ENCODE results near the gene EPM2A.
"Not testable (repeated sequence)": the region's sequence is repeated elsewhere in the genome, so short reads cannot be mapped to it uniquely, and the experiment has no call there.

Gene EPM2A

DNA sequence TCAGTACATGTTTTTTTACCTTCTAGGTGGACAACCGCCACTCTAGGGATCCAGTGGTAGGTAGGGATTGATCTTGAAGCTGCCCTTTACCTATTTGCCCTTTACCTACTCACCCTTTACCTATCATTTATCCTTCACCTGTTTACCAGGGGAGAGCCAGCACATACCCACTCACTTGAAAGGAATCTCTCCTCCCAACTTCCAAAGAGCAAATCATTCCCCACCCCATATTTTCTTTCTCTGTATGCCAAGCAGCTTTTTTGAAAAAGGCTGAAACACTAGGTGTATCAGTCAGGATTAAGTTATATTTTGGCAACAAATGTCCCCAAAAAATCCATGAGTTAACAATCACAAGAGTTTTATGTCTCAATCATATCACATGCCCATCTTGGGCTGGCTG lies 10.5 kb upstream of the EPM2A start:
- TF ChIP-seq TAF1 (IDR thresholded peaks at IDR 0.05; ENCODE audit: borderline replicate concordance, low read depth, low read length) (no peak), POLR2AphosphoS5 (IDR thresholded peaks at IDR 0.05; ENCODE audit: low read depth, low read length) (no peak), POLR2A (IDR thresholded peaks at IDR 0.05; ENCODE audit: low read depth, low read length) (no peak)
- DNase-seq (ENCODE audit: insufficient read length) (no peak), FAIRE-seq (no peak)

DNA sequence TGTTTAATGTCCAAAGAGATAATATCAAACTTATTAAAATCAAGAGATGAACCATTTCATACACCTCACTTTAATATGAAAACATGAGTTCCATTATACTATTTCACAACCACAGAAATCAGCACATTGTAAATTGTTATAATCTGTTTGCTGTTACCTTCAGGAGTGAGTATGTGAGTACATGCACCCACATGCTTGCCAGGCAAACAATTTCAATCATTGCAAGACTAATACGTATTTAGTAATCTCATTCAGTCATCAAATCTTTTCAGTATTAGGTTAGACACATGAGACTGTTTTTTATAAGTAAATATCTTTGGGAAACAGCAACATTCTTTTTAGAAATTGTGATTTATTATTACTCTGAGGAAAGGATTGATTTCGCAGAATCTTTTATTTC lies 9.3 kb upstream of the EPM2A start:
- TF ChIP-seq POLR2AphosphoS5 (IDR thresholded peaks at IDR 0.05; ENCODE audit: low read depth, low read length) (no peak), TAF1 (IDR thresholded peaks at IDR 0.05; ENCODE audit: borderline replicate concordance, low read depth, low read length) (no peak), POLR2A (IDR thresholded peaks at IDR 0.05; ENCODE audit: low read depth, low read length) (no peak)
- FAIRE-seq = no peak

DNA sequence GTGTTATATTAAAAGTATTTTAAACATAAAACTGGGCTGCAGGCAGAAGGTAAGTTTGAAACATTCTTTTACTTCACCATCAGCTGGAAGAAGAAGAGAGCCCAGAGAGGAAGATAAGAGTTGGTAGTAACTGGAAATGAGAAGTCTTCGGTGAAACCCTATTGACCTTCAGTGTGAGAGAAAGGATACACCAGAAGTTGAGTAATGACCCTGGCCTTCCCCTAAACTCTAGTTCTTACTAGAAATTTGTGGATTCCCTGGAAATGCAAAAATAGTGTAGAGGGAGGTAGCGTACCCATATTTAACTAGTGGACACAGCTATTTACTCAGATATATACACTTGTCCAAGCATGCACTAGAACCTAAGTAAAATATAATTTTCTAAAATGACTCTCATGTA lies 8.0 kb upstream of the EPM2A start:
- DNase-seq (ENCODE audit: insufficient read length) (no peak), FAIRE-seq (no peak)

More for the DNA sequence above, 9.3 kb upstream of the EPM2A start:
- DNase-seq (ENCODE audit: insufficient read length) = no peak

GRCh38 chr6:145742472-145742871 lies 7.2 kb upstream of the EPM2A start:
- DNase-seq (ENCODE audit: insufficient read length); FAIRE-seq: not testable (repeated sequence)

More for the DNA sequence above, 8.0 kb upstream of the EPM2A start:
- TF ChIP-seq POLR2A (IDR thresholded peaks at IDR 0.05; ENCODE audit: low read depth, low read length) (no peak), TAF1 (IDR thresholded peaks at IDR 0.05; ENCODE audit: borderline replicate concordance, low read depth, low read length) (no peak)

- DNase-seq (ENCODE audit: insufficient read length); FAIRE-seq: not testable (repeated sequence)
These were observed 4.4 kb upstream of the EPM2A start for GRCh38 chr6:145739685-145740084.

GRCh38 chr6:145738265-145738664 lies 2.9 kb upstream of the EPM2A start:
- DNase-seq (ENCODE audit: insufficient read length) (no peak), FAIRE-seq (no peak)
- no peak for TF ChIP-seq POLR2A (IDR thresholded peaks at IDR 0.05; ENCODE audit: low read depth, low read length)

DNA sequence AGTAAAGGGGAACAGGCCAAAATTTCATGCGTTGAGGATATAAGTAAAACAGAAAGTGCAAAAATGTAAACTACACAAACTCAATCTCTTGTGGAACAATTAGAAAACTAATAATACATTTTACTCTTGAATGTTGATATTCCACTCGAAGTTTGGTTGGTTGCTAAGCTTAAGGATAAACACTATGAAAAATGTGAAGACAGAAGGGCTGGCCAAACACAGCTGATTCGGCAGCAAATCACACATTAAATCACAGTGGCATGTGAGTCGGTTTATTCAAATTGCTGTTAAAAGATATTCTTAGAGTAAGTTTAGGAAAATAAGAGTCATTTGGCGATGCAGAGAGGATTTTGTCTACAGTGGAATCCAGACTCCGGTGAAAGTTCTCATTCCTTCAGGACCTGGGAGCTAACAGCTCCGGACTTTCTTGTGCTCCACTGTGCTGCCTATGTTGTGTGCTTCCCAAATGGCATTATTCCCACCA lies 1.4 kb upstream of the EPM2A start:
- DNase-seq (ENCODE audit: insufficient read length) (no peak), FAIRE-seq (no peak)
- TF ChIP-seq TAF1 (IDR thresholded peaks at IDR 0.05; ENCODE audit: borderline replicate concordance, low read depth, low read length) (no peak), POLR2AphosphoS5 (IDR thresholded peaks at IDR 0.05; ENCODE audit: low read depth, low read length) (no peak), POLR2A (IDR thresholded peaks at IDR 0.05; ENCODE audit: low read depth, low read length) (no peak)

DNA sequence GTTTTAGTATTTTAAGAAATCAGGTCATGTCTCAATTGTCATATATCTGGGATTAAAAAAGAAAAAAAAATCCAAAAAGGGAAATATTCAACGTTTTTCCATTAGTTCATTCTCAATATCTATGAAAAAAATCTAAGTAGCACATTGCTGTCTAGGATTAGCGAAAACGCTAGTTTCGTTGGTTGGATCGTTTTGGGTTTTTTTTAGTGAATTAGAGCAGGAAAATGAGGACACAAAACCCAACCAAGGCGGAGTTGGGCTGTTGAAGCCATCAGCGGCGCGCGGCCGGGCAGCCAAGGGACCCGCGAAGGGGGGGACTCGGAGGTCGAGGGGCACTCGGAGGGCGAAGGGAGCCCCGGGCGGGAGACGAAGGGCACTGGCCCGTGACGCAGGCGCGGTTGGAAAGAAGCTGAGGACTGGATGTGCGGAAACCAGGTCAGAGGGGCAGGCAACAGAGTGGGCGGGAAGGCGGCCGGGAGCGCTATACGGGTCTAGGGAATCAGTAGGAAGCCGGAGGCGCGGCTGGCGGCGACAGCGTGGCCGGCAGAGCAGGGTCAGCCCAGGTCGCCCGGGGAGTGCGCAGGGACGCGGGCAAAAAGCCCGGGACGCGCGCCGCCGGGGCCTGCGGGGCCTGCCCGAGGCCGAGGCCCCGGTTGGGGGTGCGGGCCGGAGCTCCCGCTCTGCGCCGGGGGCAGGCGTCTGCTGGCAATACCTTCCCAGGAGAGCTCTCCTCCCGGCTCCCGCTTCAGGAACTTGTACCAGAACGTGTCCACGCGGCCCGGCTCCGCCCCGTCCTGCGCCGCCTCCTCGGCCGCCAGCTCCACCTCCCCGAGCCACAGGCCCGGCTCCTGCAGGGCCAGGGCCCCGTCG lies 599 bp downstream of the EPM2A start:
- peak; percentile 59 for TF ChIP-seq POLR2AphosphoS5 (IDR thresholded peaks at IDR 0.05; ENCODE audit: low read depth, low read length)
- peak; percentile 59; the same call in 1 of the 2 replicates for TF ChIP-seq TAF1 (IDR thresholded peaks at IDR 0.05; ENCODE audit: borderline replicate concordance, low read depth, low read length)
- TF ChIP-seq POLR2A (IDR thresholded peaks at IDR 0.05; ENCODE audit: low read depth, low read length) = peak; percentile 72
- FAIRE-seq = peak; percentile 66
- DNase-seq (ENCODE audit: insufficient read length) = peak; percentile 54

DNA sequence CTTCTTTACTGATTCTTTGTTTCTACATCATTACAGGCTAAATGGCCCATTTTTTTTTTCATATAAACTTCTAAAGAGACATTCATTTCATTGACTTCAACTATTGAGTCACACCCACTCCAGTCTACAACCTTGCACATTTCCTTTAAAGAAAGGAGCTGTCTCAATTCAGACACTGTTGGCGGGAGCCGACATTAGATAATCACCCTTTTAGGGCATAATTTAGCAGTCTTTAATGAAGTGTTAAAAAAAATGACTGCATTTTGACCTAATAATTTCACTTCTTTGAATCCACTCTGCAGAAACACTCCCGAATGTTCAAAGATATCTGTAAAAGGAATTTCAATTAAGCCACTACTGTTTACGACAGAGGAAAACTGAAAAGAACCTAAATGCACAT lies 1.5 kb downstream of the EPM2A start:
- TF ChIP-seq POLR2A (IDR thresholded peaks at IDR 0.05; ENCODE audit: low read depth, low read length) (no peak), TAF1 (IDR thresholded peaks at IDR 0.05; ENCODE audit: borderline replicate concordance, low read depth, low read length) (no peak), POLR2AphosphoS5 (IDR thresholded peaks at IDR 0.05; ENCODE audit: low read depth, low read length) (no peak)
- FAIRE-seq (no peak), DNase-seq (ENCODE audit: insufficient read length) (no peak)

GRCh38 chr6:145733207-145733606 lies 2.1 kb downstream of the EPM2A start:
- TF ChIP-seq POLR2AphosphoS5 (IDR thresholded peaks at IDR 0.05; ENCODE audit: low read depth, low read length) (no peak), POLR2A (IDR thresholded peaks at IDR 0.05; ENCODE audit: low read depth, low read length) (no peak), TAF1 (IDR thresholded peaks at IDR 0.05; ENCODE audit: borderline replicate concordance, low read depth, low read length) (no peak)
- DNase-seq (ENCODE audit: insufficient read length) (no peak), FAIRE-seq (no peak)

DNA sequence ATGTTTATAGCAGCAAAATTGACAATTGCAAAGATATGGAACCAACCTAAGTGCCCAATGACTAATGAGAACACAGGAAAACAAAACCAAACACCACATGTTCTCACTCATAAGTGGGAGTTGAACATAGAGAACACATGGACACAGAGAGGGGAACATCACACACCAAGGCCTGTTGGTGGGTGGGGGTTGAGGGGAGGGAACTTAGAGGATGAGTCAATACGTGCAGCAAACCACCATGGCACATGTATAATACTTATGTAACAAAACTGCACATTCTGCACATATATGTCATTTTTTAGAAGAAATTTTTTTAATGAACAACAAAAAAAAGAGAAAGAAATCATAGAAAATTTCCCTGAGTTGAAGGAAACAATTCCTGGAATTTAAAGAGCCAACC lies 3.9 kb downstream of the EPM2A start:
- FAIRE-seq (no peak), DNase-seq (ENCODE audit: insufficient read length) (no peak)
- no peak for TF ChIP-seq TAF1 (IDR thresholded peaks at IDR 0.05; ENCODE audit: borderline replicate concordance, low read depth, low read length)
- TF ChIP-seq POLR2A (IDR thresholded peaks at IDR 0.05; ENCODE audit: low read depth, low read length) = no peak
- no peak for TF ChIP-seq POLR2AphosphoS5 (IDR thresholded peaks at IDR 0.05; ENCODE audit: low read depth, low read length)

DNA sequence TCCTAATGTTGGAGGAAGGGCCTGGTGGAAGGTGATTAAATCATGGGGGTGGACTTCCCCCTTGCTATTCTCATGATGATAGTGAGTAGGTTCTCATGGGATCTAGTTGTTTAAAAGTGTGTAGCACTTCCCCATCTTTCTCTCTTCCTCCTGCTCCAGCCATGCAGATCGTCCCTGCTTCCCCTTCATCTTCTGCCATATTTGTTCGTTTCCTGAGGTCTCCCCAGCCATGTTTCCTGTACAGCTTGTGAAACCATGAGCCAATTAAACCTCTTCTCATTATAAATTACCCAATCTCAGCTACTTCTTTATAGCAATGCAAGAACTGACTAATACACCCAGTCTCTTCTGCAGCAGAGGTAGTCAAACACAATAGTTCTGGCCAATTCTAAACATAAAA lies 5.4 kb downstream of the EPM2A start:
- DNase-seq (ENCODE audit: insufficient read length) (no peak), FAIRE-seq (peak; percentile 57)
- no peak for TF ChIP-seq TAF1 (IDR thresholded peaks at IDR 0.05; ENCODE audit: borderline replicate concordance, low read depth, low read length)
- no peak for TF ChIP-seq POLR2AphosphoS5 (IDR thresholded peaks at IDR 0.05; ENCODE audit: low read depth, low read length)
